Measurements from ENCODE around the gene SEC61A2.

- TF ChIP-seq CTCF (IDR thresholded peaks at IDR 0.05) (no peak), ZC3H11A (IDR thresholded peaks at IDR 0.05) (no peak), MAX (IDR thresholded peaks at IDR 0.05) (no peak), JUNB (IDR thresholded peaks at IDR 0.05) (no peak), RFX5 (IDR thresholded peaks at IDR 0.05) (no peak), ATOH8 (CRISPR knock-in tag; IDR thresholded peaks at IDR 0.05; ENCODE audit: low read depth) (no peak)
Observed at GRCh38 chr10:12091421-12091820, 38.1 kb upstream of the SEC61A2 start.
